Vagina (tissue), 2 donors: ENCODE measurements around the gene SOX15.
"Not testable (repeated sequence)": the region's sequence is repeated elsewhere in the genome, so short reads cannot be mapped to it uniquely, and the experiment has no call there.

Experiments
- CTCF ChIP-seq, 3 experiments: fragments of 450-650 bp in 2 of 3; fragments of 200-600 bp in 1 of 3; sonication (generic) in 1 of 3; IDR thresholded peaks; one replicate each; pipeline ENCODE4 v1.5.1; 2017 to 2019; ENCODE audit warnings: antibody characterized with exemption in 3 of 3, mild to moderate bottlenecking in 2 of 3, moderate library complexity in 2 of 3
- POLR2A ChIP-seq, 2 donors: fragments of 450-650 bp; IDR thresholded peaks; one replicate each; pipeline ENCODE4 v1.6.1; 2017; ENCODE audit warnings: antibody characterized with exemption in 2 of 2, mild to moderate bottlenecking in 2 of 2, moderate library complexity in 2 of 2
- POLR2AphosphoS5 ChIP-seq, 2 donors: sonication (generic); formaldehyde crosslinking; IDR thresholded peaks; one replicate each; pipeline ENCODE4 v1.9.0; 2017; ENCODE audit warnings: antibody characterized with exemption in 2 of 2, mild to moderate bottlenecking in 2 of 2, low read depth in 1 of 2; ENCODE audit not compliant: insufficient read depth in 1 of 2

GRCh38 chr17:7625749-7626148 is 35.9 kb upstream of the SOX15 start:
- TF ChIP-seq POLR2A (IDR thresholded peaks at IDR 0.05); CTCF (IDR thresholded peaks at IDR 0.05); POLR2AphosphoS5 (IDR thresholded peaks at IDR 0.05; ENCODE audit: insufficient read depth in 1 of 2, low read depth in 1 of 2): not testable (repeated sequence)
